ENCODE data around the gene ZNF628.

The ZNF628 gene

DNA sequence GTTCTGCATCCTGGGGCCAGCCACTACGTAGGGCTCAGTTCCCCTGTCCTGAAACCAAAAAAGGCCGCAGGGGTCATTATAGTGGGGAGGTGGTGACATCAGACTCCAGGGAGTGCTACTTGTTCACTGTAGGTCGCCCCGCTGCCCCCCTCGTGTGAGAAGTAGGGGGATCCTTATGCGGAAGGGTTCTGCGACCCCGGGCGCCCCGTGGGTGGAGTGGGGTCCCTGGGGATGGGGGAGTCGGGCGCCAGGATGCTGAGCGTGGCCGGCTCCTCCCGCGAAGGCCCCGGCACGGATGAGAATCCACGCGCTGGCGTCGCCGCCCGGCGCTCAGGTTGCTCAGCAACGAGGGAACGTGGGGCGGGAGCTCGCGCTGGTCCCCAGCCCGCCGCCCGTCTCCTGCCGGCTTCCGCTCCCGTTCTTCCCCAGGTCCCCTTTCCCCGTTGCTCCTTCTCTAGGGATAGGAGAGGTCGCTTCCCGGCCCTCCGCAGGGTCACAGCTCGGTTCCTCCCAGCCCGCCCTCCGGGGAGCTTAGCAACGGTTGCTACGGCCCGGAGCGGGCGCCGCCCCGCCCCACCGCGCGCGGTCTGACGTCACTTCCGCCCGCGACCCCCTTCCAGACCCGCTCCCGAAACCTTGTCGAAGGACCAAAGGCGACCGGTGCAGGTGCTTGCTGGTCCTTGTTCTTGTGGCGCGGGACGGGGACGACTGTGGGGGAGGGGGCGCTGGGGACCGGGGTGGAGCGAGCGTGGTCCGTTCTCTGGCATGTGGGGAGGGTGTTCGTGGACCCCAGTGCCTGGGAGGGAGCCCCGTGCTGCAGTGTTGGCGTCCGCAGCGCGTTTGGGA, 8.4 kb downstream of the ZNF628 start, which contains the start of gene NAT14:
NAT14 (plus strand) TSS at position 596 of the 846 bp plus-strand sequence. CDS start 521 bp downstream, outside the sequence.
- peaks cover 14% of the 10 kb centered on the region for H3K4me1 ChIP-seq (ENCODE audit: low read length)
- H3K27ac ChIP-seq (ENCODE audit: low read length), result peak within 1 kb of the TSS; percentile 54

DNA sequence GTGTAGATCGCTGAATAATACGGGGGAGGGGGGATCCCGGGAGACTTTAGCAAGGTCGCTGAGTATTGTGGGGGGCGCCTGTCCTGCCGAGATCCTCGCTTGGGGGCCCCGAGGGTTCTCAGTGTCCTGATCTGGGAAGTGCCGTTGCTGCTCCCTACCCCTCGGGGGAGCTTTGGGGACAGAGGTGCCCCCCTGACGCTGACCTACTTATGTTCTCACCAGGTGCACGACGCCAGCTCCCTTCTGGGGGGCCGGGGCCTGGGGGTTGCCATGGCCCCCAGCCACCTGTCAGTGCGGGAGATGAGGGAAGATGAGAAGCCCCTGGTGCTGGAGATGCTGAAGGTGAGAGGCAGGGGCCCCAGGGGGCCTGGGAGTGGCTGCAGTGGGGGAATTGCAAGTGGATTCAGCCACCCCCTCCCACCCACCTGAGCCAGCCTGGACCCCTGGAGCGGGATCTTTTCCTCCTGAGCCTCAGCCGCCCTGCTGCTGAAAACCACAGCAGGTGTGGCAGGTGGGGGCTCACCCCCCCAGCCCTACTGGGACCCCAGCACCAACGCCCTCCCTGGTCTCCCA, 9.1 kb downstream of the ZNF628 start:
- Histone ChIP-seq H3K4me1 (ENCODE audit: low read length) (peaks cover 14% of the 10 kb centered on the region), H3K36me3 (replicated peaks; ENCODE audit: low read depth, low read length) (peaks cover 5% of the 10 kb centered on the region), H3K4me3 (ENCODE audit: low read length) (peak overlapping the region; percentile 86), H3K9me3 (ENCODE audit: insufficient read depth, low read length) (no peaks in the 10 kb centered on the region), H3K27ac (ENCODE audit: low read length) (peak overlapping the region; percentile 54), H4K20me1 (ENCODE audit: insufficient read depth, low read length) (no peaks in the 10 kb centered on the region), H3K4me2 (ENCODE audit: low read length) (peak overlapping the region; percentile 62), H3K79me2 (ENCODE audit: low read length) (peaks cover 10% of the 10 kb centered on the region; the same call in 1 of the 2 replicates), H3K27me3 (ENCODE audit: low read depth, low read length) (no peaks in the 10 kb centered on the region), H3K9ac (ENCODE audit: low read length) (peak overlapping the region; percentile 91), H2AFZ (ENCODE audit: low read depth, low read length) (peak overlapping the region; percentile 68)
- TF ChIP-seq, protein P1, sequence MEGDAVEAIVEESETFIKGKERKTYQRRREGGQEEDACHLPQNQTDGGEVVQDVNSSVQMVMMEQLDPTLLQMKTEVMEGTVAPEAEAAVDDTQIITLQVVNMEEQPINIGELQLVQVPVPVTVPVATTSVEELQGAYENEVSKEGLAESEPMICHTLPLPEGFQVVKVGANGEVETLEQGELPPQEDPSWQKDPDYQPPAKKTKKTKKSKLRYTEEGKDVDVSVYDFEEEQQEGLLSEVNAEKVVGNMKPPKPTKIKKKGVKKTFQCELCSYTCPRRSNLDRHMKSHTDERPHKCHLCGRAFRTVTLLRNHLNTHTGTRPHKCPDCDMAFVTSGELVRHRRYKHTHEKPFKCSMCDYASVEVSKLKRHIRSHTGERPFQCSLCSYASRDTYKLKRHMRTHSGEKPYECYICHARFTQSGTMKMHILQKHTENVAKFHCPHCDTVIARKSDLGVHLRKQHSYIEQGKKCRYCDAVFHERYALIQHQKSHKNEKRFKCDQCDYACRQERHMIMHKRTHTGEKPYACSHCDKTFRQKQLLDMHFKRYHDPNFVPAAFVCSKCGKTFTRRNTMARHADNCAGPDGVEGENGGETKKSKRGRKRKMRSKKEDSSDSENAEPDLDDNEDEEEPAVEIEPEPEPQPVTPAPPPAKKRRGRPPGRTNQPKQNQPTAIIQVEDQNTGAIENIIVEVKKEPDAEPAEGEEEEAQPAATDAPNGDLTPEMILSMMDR (IDR thresholded peaks at IDR 0.05; ENCODE audit: low read depth, low read length), result no peak; the same call in 1 of the 2 replicates
- TF ChIP-seq EZH2phosphoT487 (IDR thresholded peaks at IDR 0.05; ENCODE audit: low read depth), result no peak

More for the DNA sequence above, 8.4 kb downstream of the ZNF628 start, which contains the start of gene NAT14:
- TF ChIP-seq, protein P1 (IDR thresholded peaks at IDR 0.05; ENCODE audit: low read depth, low read length), result no peak
- TF ChIP-seq EZH2phosphoT487 (IDR thresholded peaks at IDR 0.05; ENCODE audit: low read depth), result no peak
- H3K36me3 ChIP-seq (replicated peaks; ENCODE audit: low read depth, low read length), result peaks cover 5% of the 10 kb centered on the region
- peak within 1 kb of the TSS; percentile 86 for H3K4me3 ChIP-seq (ENCODE audit: low read length)
- H3K4me2 ChIP-seq (ENCODE audit: low read length), result peak within 1 kb of the TSS; percentile 62
- H3K9me3 ChIP-seq (ENCODE audit: insufficient read depth, low read length), result no peaks in the 10 kb centered on the region
- peak within 1 kb of the TSS; percentile 91 for H3K9ac ChIP-seq (ENCODE audit: low read length)
- peak within 1 kb of the TSS; percentile 68 for H2AFZ ChIP-seq (ENCODE audit: low read depth, low read length)
- H3K27me3 ChIP-seq (ENCODE audit: low read depth, low read length), result no peaks in the 10 kb centered on the region
- peaks cover 10% of the 10 kb centered on the region; the same call in 1 of the 2 replicates for H3K79me2 ChIP-seq (ENCODE audit: low read length)
- no peaks in the 10 kb centered on the region for H4K20me1 ChIP-seq (ENCODE audit: insufficient read depth, low read length)

DNA sequence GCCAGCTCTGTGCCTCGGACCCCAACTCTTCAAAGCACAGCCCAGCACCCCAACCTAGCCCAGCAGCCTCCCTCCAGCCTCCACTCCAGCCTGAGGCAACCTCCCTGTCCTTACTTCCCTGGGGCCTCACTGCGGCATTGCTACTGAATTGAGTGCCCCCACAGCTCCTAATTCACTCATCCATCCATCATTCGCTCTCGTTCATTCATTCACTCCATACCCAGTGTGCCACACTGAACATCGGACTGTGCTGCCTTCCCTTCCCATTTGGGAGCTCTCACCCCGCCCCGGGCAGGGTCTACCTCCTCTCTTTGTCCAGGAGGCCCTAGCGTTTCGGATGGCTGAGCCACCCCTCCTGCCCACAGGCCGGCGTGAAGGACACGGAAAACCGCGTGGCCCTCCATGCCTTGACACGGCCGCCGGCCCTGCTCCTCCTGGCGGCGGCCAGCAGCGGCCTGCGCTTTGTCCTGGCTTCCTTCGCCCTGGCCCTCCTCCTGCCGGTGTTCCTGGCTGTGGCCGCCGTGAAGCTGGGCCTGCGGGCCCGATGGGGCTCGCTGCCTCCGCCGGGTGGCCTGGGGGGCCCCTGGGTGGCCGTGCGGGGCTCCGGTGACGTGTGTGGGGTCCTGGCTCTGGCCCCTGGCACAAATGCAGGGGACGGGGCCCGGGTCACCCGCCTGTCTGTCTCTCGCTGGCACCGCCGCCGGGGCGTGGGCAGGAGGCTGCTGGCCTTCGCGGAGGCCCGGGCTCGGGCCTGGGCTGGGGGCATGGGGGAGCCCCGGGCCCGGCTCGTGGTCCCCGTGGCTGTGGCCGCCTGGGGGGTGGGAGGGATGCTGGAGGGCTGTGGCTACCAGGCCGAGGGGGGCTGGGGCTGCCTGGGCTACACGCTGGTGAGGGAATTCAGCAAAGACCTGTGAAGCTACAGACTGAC, 9.9 kb downstream of the ZNF628 start:
- peak overlapping the region; percentile 91; the same call in 1 of the 2 replicates for H3K9ac ChIP-seq (ENCODE audit: low read length)
- TF ChIP-seq, protein P1 (IDR thresholded peaks at IDR 0.05; ENCODE audit: low read depth, low read length), result no peak
- no peak for TF ChIP-seq EZH2phosphoT487 (IDR thresholded peaks at IDR 0.05; ENCODE audit: low read depth)
- peaks cover 5% of the 10 kb centered on the region for H3K36me3 ChIP-seq (replicated peaks; ENCODE audit: low read depth, low read length)
- peaks cover 10% of the 10 kb centered on the region; the same call in 1 of the 2 replicates for H3K79me2 ChIP-seq (ENCODE audit: low read length)
- H3K4me1 ChIP-seq (ENCODE audit: low read length), result peaks cover 14% of the 10 kb centered on the region
- H3K27me3 ChIP-seq (ENCODE audit: low read depth, low read length), result no peaks in the 10 kb centered on the region
- no peak overlapping the region for H2AFZ ChIP-seq (ENCODE audit: low read depth, low read length)
- no peaks in the 10 kb centered on the region for H4K20me1 ChIP-seq (ENCODE audit: insufficient read depth, low read length)
- no peaks in the 10 kb centered on the region for H3K9me3 ChIP-seq (ENCODE audit: insufficient read depth, low read length)
- H3K27ac ChIP-seq (ENCODE audit: low read length), result no peak overlapping the region
- peak overlapping the region; percentile 86 for H3K4me3 ChIP-seq (ENCODE audit: low read length)
- peak overlapping the region; percentile 62 for H3K4me2 ChIP-seq (ENCODE audit: low read length)

Data from OCI-LY3 (cell line).